Measurements from ENCODE around the gene CELA1.

CELA1 gene

DNA sequence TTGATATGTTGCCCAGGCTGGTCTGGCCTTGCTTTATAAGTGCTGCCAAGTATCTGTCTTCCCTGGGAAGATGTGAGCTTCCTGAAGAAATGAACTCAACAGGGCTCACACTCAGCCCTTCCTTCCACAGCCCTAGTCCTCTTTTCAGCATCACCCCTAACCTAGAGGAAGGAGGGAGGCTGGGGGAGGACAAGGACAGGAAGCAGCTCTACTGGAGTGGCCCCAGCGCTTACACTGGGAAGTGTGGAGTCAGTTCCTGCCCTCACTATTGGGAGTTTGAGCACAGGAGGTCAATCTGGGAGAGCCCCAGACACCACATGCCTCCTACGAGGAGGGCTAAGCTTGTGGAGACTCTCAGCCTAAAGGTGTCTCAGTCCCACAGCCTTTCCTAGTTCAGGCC lies 27.9 kb upstream of the CELA1 start:
- no peak for DNase-seq

DNA sequence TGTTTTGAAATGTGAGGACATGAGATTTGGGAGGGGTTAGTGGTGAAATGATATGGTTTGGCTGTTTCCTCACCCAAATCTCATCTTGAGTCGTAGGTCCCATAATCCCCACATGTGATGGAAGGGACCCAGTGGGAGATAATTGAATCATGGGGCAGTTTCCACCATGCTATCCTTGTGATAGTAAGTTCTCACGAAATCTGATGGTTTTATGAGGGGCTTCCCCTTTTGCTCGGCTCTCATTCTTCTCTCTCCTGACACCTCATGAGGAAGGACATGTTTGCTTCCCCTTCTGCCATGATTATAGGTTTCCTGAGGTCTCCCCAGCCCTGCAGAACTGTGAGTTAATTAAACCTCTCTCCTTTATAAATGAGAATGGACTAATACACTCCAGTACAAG lies 26.7 kb upstream of the CELA1 start:
- DNase-seq, result no peak

DNA sequence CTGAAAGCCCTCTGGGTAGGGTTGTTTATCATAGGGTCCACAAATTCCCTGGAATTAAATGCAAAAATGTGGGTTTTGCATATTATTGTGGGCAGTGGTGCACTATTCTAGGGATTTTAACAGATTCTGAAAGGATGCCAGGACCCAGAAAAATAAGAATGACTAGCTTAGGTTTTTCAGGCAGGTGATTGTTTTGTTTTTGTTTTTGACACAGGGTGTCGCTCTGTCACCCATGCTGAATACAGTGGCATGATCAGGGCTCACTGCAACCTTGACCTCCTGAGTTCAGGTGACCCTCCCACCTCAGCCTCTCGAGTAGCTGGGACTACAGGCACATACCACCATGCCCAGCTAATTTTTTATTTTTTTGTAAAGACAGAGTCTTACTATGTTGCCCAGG lies 25.5 kb upstream of the CELA1 start:
- DNase-seq, result no peak

DNA sequence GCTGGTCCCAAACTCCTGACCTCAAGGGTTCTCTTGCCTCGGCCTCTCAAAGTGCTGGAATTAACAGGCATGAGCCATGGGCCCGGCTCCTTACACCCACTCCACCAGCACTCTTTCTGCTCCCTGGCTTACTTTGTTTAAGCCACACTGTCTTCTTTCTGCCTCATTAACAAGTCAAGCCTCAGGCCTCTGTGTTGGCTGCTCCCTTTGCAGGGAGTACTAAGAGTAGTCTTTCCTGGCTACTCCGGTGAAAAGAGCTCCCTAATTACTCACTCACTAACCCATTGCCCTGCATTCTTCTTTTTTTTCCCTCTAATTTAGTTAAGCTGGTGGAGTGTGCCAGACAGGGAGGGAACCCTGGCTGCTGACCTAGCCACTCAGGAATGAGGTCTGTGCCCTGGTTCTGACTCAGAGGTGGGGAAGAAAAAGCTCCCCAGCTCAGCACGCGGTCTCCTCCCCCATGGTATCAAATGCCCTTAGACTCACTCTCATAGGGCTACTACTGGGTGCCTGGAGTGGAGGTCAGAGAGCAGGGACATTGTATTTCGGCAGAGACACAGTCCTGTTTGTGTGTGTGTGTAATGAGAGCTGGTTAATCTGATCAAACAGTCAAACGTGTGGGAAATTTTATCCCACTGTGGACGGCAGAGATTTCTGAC lies 24.9 kb upstream of the CELA1 start:
- no peak for DNase-seq

DNA sequence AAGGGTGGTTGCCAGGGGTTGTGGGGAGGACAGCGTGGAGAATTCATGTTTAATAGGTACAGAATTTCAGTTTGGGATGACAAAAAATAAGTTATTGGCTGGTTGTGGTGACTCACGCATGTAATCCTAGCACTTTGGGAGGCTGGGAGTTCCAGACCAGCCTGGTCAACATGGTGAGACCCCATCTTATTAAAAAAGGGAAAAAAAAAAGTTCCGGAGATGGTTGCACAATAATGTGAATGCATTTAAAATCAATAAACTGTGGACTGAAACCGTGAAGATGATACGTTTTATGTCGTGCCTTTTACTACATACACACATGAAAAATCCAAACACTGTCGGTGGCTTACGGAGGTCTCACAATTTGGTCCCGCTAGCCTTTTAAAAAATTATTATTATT lies 24.2 kb upstream of the CELA1 start:
- no peak for DNase-seq

DNA sequence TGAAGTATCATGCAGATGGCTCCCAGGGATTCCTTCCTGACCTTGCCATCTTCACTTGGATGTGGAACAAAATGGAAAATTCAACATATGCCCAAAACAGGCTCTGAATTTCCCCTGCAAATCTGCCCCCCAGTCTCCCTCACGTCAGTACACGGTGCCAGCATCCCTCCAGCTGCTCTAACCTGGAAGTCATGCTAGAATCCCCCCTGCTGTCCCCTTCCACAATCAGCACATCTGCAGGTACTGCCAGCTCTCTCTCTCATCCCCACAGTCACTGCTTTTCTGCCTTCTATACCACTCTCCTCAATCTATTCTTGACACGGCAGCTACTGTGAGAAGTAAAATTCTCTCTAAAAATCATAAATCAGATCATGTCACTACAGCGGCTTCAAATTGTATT lies 23.1 kb upstream of the CELA1 start:
- DNase-seq, result no peak

DNA sequence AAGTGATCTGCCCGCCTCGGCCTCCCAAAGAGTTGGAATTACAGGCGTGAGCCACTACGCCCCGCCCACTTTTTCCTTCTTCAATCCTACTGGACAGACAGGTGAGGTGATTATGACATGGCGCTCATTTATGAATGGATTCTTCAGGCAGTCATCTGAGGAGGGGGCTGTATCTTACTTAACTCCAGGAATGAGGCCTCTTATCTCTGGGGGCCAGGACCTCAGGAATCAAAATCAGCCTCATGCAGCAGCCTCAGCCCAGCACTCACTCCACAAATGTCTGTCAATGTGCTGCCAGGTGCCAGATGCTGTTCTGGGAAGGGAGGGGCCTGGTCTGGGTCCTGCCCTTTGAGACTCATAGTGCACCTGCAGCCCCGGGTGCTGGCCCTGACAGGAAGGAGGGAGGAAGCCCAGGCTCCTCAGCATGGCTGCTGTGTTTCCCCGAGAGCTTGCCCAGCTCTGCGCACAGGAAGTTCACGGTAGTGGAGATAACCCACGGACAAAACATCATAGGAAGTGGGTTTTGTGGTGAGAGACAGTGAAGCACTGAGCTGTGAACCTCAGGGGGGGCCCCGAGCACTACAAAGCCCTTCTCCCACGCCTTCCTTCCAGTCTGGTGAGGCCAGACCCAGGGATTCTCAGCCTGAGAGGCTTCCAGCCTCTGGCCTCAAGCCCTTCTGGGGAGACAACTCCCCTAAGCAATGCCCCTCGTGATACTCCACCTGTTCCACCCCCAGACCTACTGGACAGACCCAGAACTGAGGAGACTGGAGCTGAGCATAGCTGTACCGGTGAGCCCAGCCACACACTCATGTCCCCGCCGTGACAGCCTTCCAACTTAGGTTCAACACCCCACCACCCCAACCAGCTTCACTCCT lies 22.4 kb upstream of the CELA1 start:
- DNase-seq, result peak; percentile 80 to 83

DNA sequence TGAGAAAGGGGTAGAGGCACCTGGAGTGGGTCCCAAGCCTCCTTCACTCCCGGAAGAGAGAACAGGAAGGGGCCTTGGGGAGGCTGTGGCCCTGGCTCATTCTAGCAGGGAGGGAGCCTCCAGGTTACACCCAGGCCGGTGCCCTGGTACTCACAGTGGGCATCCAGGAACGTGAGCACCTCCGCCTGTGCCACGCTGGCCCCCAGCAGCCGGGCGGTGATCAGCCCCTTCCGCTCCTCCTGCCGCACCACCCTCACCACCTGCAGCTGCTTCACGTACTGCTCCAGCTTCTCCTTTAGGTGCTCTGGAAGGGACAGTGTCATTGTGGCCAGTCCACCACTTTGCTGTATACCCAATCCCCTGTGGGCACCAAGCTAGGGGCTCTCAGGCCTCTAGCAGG lies 18.8 kb upstream of the CELA1 start:
- no peak for DNase-seq

DNA sequence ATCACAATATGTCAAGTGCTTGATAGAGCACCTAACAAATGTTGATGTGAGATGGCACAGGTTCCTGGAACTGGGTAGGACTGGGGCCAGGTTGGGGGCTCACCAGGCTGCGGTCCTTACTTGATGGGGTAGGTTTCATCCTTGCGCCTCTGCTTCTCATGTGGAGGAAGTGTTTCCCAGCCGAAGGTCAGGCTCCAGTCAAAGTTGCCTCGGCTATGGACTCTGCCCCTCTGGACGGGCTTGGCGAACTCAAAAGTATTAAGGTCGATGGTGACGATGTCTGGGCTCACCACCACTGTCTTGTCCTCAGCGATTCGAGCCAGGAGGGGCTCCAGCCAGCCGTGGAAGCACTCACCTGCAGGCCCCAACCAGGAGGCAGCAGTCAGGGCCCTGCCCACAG lies 17.5 kb upstream of the CELA1 start:
- no peak for DNase-seq

DNA sequence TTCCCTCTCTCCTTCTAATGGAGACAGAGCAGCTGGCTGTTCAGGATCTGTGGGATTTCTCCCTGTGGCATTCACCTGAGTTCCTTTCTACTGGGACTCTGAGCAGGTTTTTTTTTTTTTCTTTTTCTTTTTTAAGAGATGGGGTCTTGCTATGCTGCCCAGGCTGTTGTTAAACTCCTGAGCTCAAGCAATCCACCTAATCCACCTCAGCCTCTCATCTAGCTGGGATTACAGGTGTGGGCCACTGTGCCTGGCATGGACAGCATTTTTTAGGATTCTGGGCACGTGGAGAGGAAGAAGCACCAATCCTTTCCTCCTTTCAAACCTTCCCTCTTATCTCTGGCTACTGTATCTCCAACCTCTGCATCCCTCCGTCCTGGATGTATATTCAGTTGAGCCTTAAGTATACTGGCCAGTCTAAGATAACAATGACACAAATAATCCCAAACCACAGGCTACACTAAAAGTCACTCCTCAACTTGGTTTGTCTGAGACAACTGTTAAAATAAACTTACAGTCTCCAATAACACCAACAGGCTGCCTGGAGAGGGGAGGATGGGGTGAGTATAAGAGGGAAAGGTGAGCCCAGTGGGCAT lies 16.4 kb upstream of the CELA1 start:
- no peak for DNase-seq

DNA sequence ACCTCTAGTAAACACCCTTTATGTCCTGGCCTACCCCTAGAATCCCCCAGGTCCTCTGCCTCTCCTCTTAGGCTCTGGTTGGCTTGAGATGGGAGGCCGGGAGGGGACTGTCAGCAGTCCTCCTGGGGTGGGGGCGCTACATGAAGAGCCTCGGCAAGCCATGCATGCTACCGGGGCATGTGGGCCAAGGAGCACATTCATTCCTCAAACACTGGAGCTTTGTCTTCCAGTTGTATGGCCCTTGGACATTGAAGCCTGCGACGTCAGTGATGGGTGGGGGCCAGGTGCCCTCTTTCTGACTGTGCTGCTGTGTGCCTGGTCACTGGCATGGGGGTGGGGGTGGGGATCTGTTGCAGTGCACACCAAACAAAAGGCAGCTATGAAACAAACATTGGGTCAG lies 15.8 kb upstream of the CELA1 start:
- no peak for DNase-seq

DNA sequence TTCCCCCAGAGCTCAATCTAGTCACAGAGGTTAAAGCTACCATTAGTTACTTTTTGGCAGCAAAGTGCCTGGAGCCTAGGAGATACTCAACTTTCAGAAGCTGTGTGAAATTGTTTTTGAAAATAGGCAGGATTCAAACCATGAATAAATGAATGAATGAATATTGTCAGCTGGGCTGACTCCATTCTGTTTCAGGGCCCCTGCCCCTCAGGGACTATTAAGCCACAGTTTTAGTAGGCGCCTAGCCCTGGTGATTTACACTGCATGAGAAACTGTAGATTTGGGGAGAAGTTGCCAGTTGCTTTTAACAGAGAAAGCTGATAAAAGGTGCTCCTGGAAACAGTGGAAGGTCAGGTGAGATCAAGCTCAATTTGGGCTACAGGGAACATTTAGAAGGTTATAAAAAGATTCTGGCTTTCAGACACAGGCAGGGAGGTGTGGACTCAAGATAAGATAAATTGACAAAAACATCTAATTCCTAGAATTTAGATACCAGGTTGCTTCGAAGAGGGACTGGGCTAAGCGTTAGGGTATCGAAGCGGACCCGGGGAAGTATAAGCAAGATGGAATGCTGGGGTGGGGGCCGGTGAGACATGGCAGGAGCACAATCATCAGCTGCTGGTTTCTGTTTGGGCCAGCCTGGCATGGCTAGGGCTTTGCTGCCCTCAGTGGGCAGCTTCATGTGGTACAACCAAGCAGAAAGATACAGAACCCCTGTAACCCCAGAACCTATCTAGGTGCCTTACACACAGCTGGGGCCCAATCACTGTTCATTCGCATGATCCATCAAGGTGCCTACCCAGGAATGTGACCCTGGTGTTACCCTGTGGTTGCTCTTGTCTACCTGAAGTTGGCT lies 14.9 kb upstream of the CELA1 start:
- no peak for DNase-seq

DNA sequence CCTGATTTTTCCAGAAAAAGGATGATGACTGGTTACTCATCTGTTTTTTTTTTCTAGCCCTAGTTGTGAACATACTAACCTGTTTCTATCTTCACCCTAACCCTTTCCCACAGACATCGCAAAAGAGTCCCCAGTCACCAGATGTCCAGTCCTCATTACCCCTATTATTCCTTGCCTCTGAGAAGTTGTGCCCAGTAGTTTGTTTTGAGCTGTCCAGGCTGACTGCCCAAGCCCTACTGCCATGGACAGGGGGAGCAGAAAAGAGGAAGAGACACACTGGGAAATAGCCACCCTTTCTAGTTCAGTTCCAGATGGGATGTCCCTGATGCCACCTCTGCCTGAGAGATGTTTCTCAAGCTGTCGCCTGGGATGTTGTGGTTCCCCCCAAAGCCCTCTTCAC lies 13.8 kb upstream of the CELA1 start:
- no peak for DNase-seq

DNA sequence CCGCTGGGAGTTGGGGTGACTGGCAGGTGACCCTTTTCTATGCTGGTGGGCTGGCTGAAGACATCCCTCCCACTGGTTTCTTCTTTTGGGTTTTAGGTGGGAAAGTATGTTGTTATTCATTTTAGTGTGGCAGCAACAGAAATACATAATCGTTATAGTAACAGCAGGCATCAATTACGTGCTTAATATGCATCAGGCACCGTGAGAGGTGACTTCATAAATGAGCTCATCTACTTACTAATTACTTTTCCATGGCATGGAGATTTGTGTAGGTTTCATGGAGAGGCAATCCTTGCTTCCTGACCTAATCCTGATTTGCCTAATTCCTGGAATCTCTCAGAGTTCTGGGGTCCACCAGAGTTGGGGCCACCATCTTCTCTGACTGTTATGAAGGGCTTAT lies 13.4 kb upstream of the CELA1 start:
- DNase-seq, result no peak

DNA sequence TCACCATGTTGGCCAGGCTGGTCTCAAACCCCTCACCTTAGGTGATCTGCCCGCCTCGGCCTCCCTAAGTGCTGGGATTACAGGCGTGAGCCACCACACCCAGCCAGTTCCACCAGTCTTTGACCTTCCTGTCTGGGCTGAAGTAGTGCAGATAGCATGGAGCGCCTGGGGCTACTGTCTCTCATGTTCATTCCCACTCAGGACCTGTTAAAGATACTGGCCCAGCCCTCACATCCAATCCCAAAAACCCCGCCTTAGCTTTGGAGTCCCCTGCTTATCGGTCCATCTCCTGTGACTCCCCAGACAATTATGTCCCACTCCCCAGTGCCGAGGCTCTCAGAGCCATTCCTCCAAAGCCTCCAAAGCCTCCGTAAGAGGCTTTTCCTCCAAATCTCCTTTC lies 12.0 kb upstream of the CELA1 start:
- no peak for DNase-seq

DNA sequence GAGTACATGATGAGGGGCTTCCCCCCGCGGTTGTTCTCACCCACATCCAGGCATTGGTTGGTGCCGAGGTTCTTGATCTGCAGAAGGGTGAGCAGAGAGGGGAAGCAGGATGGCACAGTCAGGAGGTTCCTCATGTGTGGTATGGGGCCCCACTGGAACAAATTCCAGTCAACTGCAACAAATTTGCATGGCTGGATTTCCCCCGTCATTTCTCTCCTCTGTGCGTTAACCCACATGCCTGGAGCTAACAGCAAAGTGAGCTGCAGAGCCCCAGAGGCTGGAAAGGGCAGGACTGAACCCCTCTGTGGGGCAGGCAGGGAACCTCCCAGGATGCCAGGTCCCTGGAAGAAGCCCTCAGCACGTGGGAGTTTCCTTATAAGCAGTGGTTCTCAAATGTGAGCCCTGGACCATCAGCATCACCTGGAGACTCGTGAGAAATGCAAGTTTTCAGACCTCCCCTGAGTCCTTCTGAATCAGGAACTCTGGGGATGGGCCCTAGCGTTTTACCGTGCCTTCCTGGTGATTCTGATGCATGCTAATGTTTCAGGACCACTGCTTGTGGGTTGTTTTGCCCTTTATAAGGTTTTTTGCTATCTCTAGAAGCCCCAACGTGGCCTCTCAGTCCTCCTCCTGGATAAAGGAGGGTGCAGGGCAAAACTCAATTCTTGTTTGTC lies 11.0 kb upstream of the CELA1 start:
- DNase-seq, result no peak

DNA sequence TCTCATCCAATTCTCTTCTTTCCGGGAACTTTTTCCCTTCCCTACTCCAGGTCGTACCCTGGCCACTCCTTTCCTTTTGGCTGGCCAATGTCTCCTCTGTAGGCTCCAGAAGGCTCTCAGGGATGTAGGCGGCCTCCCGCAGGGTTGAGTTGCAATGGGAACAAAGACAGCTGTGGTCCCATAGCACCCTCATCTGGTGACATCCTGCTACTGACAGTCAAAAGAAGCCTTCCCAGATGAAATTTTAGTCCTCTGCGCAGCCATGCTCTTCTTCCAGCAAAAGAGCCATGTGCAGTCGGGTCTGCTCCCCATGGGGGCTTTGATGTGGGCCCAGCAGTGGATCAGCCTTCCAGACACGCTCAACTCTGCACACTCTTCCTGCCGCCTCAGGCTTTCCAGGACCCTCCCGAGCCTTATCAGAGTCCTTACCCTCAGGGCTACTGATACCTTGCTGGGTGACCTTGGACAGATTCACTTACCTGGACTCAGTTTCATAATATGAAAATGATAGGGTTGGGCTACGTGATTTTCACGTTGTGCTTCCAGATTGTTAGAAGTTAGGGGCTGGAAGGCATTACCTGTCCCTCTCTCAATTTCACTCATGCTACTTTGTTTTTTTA lies 5.5 kb upstream of the CELA1 start:
- peak; percentile 19 to 39 for DNase-seq

DNA sequence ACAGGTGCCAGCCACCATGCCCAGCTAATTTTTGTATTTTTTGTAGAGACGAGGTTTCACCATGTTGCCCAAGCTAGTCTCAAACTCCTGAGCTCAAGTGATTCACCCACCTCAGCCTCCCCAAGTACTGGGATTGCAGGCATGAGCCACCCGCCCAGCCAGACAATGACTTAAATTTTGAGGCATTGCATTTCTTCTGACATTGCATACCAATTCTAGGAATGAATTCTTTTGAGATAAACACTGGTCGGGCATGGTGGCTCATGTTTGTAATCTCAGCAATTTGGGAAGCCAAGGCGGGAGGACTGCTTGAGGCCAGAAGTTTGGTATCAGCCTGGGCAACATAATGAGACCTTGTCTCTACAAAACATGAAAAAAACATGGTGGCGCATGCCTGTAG lies 2.5 kb upstream of the CELA1 start:
- DNase-seq, result no peak

DNA sequence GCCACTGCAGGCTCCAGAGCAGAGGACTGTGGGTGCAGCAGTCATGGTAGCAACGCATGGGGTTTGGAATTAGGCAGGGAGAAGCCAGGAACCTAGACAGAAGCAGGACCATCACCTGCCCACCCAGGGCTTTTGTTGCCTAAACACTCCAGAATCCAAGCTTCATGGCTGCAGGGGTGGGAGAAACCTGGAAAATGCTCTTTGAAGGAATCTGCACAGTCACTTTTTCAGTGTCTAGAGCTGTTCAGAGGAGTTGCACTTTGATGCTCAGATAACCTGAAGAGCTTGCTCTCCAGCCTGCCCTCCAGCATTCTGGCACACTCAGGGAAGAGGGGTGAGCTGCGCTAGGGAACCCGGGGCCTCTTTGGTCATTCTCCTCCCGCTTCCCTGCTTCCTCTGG lies 1.6 kb upstream of the CELA1 start:
- DNase-seq, result no peak

DNA sequence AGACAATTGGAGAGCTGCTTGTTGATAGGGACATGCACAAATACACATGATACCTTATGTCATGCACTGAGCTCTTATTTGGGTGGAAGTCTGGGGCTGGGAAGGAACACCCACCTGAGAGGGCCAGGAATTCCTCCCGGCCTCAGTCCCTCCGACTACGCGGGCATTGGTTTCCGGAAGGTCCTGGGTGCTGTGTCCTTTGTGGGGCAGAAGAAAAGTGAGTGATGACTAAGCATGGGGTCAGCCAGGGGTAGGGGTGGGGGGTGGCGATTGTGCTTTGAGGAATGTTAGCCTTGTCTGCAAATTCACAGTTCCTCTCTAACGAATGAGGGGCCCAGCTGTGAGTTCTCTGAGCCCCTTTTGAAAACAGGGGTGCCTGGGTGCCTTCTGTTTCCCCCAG lies 798 bp downstream of the CELA1 start:
- DNase-seq, result no peak

DNA sequence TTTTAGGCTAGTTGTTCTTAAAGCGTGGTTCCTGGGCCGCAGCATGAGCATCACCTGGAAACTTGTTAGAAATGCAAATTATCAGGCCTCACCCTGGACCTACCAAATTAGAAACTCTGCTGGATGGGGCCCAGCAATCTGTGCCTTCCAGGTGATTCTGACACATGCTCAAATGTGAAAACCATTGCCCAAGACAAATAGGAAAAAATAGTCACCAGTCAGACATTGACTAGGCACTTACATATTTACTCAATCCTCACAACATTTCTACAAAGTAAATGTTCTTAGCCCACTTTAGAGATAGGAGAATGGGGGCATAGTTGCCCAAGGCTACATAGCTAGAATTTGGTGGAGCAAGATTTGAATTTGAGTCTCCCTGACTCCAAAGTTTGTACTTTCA lies 3.3 kb downstream of the CELA1 start:
- no peak for DNase-seq

DNA sequence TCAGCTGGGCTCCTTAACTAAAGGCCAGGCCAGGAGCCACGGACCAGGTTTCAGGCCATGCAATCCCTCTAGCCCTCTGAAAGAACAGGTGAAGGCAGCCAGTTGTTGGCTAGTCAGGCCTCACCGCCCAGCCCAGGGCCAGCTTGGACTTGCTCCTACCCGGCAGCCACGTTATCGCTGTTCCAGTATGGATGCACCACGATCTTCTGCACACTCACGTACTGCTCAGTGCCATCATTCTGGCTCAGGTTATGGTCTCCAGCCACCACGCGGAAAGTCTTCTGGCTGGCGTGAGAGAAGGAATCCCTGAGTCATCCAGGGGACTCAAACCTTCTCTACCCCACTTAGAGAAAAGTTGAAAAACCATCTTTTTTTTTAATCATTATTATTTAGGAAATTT lies 4.1 kb downstream of the CELA1 start:
- DNase-seq, result no peak

All from activated CD4-positive, alpha-beta T cell treated with anti-CD3 and anti-CD28 coated beads for 4 hours (primary cell).